Ecto neural progenitor cell (in vitro differentiated cells): Measurements from ENCODE around the gene DHCR24.

Experiments used
- DNase-seq: peaks from one replicate; pipeline ENCODE4 v3.0.0-alpha.2; 2018; ENCODE audit warnings: low spot score

The DHCR24 gene

GRCh38 chr1:54800041-54800898 is 86.7 kb downstream of the DHCR24 start:
- no peak for DNase-seq
